Keratinocyte (primary cell): ENCODE results near the gene PHF12. TPM values are rescaled to one million over a fixed set of nuclear protein-coding genes. Genes with fewer than 3 reads are reported as not detected.

Source experiments
- DNase-seq: peaks from one replicate; pipeline ENCODE4 v3.0.0-alpha.2; 2011; ENCODE audit warnings: low read depth, missing footprints, low spot score
- FAIRE-seq: peaks from 2 replicates; lab custom pipeline; 2011; peaks lifted over from hg19 to GRCh38; lab: Jason Lieb, UNC
- H2AFZ ChIP-seq: 2 replicates; pipeline ENCODE4 v1.6.0; 2012; ENCODE audit warnings: low read length, control low read depth, inconsistent platforms; ENCODE audit not compliant: control insufficient read depth
- H3K27ac ChIP-seq: 2 replicates; pipeline ENCODE4 v1.5.1; 2011; ENCODE audit warnings: low read length; ENCODE audit not compliant: control insufficient read depth, insufficient read depth
- H3K27me3 ChIP-seq: 3 replicates; pipeline ENCODE4 v1.6.0; 2011; ENCODE audit warnings: low read length; ENCODE audit not compliant: control insufficient read depth, insufficient read depth; ENCODE audit errors: extremely low read depth
- H3K36me3 ChIP-seq, 2 experiments: 2 replicates in 1 of 2; 3 replicates in 1 of 2; pipeline ENCODE4 v1.5.1; 2011; ENCODE audit warnings: low read length in 2 of 2, mild to moderate bottlenecking in 1 of 2; ENCODE audit not compliant: control insufficient read depth in 2 of 2, insufficient read depth in 2 of 2; ENCODE audit errors: extremely low read depth in 1 of 2
- H3K4me1 ChIP-seq: 3 replicates; pipeline ENCODE4 v1.5.1; 2011; ENCODE audit warnings: low read length; ENCODE audit not compliant: control insufficient read depth, insufficient read depth; ENCODE audit errors: extremely low read depth
- H3K4me2 ChIP-seq: 3 replicates; pipeline ENCODE4 v1.6.0; 2011; ENCODE audit warnings: low read depth, low read length; ENCODE audit not compliant: control insufficient read depth, insufficient read depth; ENCODE audit errors: extremely low read depth
- H3K4me3 ChIP-seq, 3 experiments: fragments of 200-600 bp in 1 of 3; sonication (generic) in 1 of 3; 2 replicates in 2 of 3; 3 replicates in 1 of 3; pipeline ENCODE4 v1.5.1; 2011 to 2016; ENCODE audit warnings: low read length in 3 of 3, mild to moderate bottlenecking in 3 of 3, control low read depth in 2 of 3, inconsistent platforms in 1 of 3, low read depth in 1 of 3, mixed read lengths in 1 of 3, mixed run types in 1 of 3, moderate library complexity in 1 of 3; ENCODE audit not compliant: control insufficient read depth in 2 of 3, insufficient read depth in 2 of 3; ENCODE audit errors: extremely low read depth in 1 of 3
- H3K79me2 ChIP-seq: 2 replicates; pipeline ENCODE4 v1.6.0; 2012; ENCODE audit warnings: low read length; ENCODE audit not compliant: control insufficient read depth, insufficient read depth
- H3K9ac ChIP-seq: 3 replicates; pipeline ENCODE4 v1.6.0; 2011; ENCODE audit warnings: low read length; ENCODE audit not compliant: control insufficient read depth, insufficient read depth; ENCODE audit errors: extremely low read depth
- H3K9me1 ChIP-seq: 3 replicates; pipeline ENCODE4 v1.6.0; 2011; ENCODE audit warnings: low read length; ENCODE audit not compliant: control insufficient read depth, insufficient read depth; ENCODE audit errors: extremely low read depth
- H3K9me3 ChIP-seq: 2 replicates; pipeline ENCODE4 v1.5.1; 2012; ENCODE audit warnings: low read depth, low read length; ENCODE audit not compliant: control insufficient read depth
- H4K20me1 ChIP-seq: 3 replicates; pipeline ENCODE4 v1.6.0; 2011; ENCODE audit warnings: low read length; ENCODE audit not compliant: control insufficient read depth, insufficient read depth; ENCODE audit errors: extremely low read depth
- EZH2 ChIP-seq: IDR thresholded peaks from one replicate; pipeline ENCODE4 v1.6.1; 2012; ENCODE audit warnings: inconsistent platforms, mild to moderate bottlenecking, low read length, moderate library complexity
- dilution Hi-C: fragments of 300-500 bp; cut with MboI; formaldehyde crosslinking; loops from one replicate; pipeline ENCODE4 v1.7.0; 2020; ENCODE audit warnings: low sequenced_read_pairs; ENCODE audit not compliant: extremely low pct_ligation_motif_present
- polyA plus RNA-seq, 5 experiments: library from polyadenylated mRNA; depleted of rRNA in 3 of 5; stranded (reverse) in 3 of 5; stranded (forward) in 1 of 5; unstranded in 1 of 5; fragments of >200 nt; gene quantifications; 1 replicate in 1 of 5; 2 replicates in 3 of 5; 3 replicates in 1 of 5; pipeline versions ENCODE4 v1.2.1 to v1.2.3, GENCODE V29; 2011 to 2012; ENCODE audit warnings: missing spikeins in 2 of 5, low read depth in 1 of 5, low replicate concordance in 1 of 5
- TF ChIP-seq, protein P1 (sequence below), 3 experiments: IDR thresholded peaks in 1 of 3; conservative IDR thresholded peaks in 1 of 3; optimal IDR thresholded peaks in 1 of 3; 2 replicates in 2 of 3; 3 replicates in 1 of 3; pipeline versions ENCODE3 to v1.5.1; 2011; ENCODE audit warnings: low read length in 3 of 3, mild to moderate bottlenecking in 3 of 3, moderate library complexity in 2 of 3, control low read depth in 1 of 3, inconsistent platforms in 1 of 3; ENCODE audit not compliant: insufficient read depth in 2 of 3; ENCODE audit errors: extremely low read depth in 1 of 3

PHF12 gene
- polyA plus RNA-seq, 1 donor (not counting 4 experiments of a cell fraction or from before 2014, with no cell fraction given), result 9.6 TPM

DNA sequence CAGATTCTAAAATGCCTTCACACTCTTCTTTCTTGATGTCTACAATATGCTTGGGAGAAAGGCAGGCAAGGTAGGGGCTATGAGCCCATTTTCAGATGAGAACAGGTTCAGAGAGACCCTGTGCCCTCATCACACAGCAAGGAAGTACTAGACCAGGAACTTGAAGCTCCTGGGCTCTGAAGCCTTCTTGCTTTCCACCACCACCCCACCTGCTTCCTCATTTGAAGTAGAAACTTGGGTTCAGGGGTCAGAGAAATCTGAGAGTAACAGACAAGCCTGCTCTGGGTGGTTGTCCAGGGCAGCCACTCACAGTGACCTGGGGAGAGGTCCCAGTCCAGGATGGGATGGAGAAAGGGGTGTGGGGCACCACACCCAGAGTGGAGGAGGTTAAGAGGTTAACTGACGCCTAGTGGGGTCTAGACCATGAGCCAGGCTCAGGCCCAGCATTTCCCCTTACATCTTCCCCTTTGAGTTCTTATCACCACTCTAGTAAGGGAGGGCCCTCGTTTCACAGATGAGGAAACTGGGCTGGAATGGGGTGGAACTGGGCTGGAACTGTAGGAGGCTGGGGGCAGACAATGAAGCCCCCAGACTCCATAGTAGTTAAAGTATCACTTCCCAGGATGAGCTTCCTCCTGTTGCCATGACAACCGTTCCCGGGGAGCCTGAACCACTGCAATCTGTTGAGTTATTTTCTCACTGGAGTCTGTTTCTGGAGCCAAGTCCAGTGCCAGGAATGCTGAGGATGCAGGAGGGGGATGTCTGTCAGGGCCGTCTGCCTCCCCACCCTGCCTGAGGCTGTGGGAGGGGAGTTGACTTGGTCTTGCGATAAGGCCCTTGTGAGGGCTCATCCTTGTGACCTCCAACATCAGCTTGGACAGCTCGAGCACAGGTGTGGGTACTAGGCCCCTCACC lies 16.2 kb upstream of the PHF12 start:
- H3K79me2 ChIP-seq, result no peaks in the 10 kb centered on the region
- dilution Hi-C loops, result no loop called here
- no peaks in the 10 kb centered on the region for H3K36me3 ChIP-seq
- TF ChIP-seq, protein P1, sequence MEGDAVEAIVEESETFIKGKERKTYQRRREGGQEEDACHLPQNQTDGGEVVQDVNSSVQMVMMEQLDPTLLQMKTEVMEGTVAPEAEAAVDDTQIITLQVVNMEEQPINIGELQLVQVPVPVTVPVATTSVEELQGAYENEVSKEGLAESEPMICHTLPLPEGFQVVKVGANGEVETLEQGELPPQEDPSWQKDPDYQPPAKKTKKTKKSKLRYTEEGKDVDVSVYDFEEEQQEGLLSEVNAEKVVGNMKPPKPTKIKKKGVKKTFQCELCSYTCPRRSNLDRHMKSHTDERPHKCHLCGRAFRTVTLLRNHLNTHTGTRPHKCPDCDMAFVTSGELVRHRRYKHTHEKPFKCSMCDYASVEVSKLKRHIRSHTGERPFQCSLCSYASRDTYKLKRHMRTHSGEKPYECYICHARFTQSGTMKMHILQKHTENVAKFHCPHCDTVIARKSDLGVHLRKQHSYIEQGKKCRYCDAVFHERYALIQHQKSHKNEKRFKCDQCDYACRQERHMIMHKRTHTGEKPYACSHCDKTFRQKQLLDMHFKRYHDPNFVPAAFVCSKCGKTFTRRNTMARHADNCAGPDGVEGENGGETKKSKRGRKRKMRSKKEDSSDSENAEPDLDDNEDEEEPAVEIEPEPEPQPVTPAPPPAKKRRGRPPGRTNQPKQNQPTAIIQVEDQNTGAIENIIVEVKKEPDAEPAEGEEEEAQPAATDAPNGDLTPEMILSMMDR (optimal IDR thresholded peaks at IDR 0.05 in 1 of 3, IDR thresholded peaks at IDR 0.05 in 1 of 3, conservative IDR thresholded peaks at IDR 0.05 in 1 of 3; ENCODE audit: extremely low read depth in 1 of 3, insufficient read depth in 2 of 3, low read length in 3 of 3), result no peak
- no peak for TF ChIP-seq EZH2
- no peak overlapping the region for H3K9ac ChIP-seq
- no peak overlapping the region for H3K4me2 ChIP-seq
- H3K9me1 ChIP-seq, result no peaks in the 10 kb centered on the region
- DNase-seq, result no peak
- no peak for FAIRE-seq
- H3K4me1 ChIP-seq, result peaks cover 4% of the 10 kb centered on the region
- H2AFZ ChIP-seq, result no peak overlapping the region
- no peaks in the 10 kb centered on the region for H3K9me3 ChIP-seq
- H4K20me1 ChIP-seq, result no peaks in the 10 kb centered on the region
- no peak overlapping the region for H3K27ac ChIP-seq
- peaks cover 29% of the 10 kb centered on the region for H3K27me3 ChIP-seq
- H3K4me3 ChIP-seq, result no peak overlapping the region

DNA sequence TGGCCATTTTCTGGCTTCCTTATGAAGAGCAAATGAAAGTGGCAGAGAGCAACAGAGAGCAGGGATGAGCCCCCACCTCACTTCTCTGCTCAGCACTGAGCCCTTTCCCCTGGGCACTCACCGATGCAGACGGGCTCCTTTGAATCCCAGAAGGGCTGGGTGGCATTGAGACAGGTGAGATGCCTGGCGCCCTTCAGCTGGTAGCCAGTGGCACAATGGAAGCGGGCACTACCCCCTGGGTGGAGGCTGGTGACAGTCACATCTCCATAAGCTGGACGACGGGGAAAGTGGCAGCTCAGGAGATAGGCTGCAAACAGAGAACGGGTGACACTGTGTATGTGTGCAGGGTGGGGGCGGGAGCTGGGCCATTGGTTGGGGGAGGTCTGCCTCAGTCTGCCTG lies 12.5 kb upstream of the PHF12 start:
- H3K9me3 ChIP-seq, result no peaks in the 10 kb centered on the region
- H3K4me3 ChIP-seq, result no peak overlapping the region
- H3K36me3 ChIP-seq, result no peaks in the 10 kb centered on the region
- H4K20me1 ChIP-seq, result no peaks in the 10 kb centered on the region
- H3K27me3 ChIP-seq, result peaks cover 17% of the 10 kb centered on the region
- TF ChIP-seq, protein P1 (optimal IDR thresholded peaks at IDR 0.05 in 1 of 3, IDR thresholded peaks at IDR 0.05 in 1 of 3, conservative IDR thresholded peaks at IDR 0.05 in 1 of 3; ENCODE audit: extremely low read depth in 1 of 3, insufficient read depth in 2 of 3, low read length in 3 of 3), result no peak
- TF ChIP-seq EZH2, result no peak
- no peaks in the 10 kb centered on the region for H3K9me1 ChIP-seq
- H3K79me2 ChIP-seq, result no peaks in the 10 kb centered on the region
- FAIRE-seq (no peak), DNase-seq (no peak)
- no peak overlapping the region for H2AFZ ChIP-seq
- dilution Hi-C loops, result no loop called here
- H3K27ac ChIP-seq, result no peak overlapping the region
- no peak overlapping the region for H3K9ac ChIP-seq
- H3K4me1 ChIP-seq, result peaks cover 4% of the 10 kb centered on the region
- no peak overlapping the region for H3K4me2 ChIP-seq
